Activated CD4-positive, alpha-beta T cell treated with anti-CD3 and anti-CD28 coated beads for 48 hours (primary cell): Measurements from ENCODE around the gene TST.

Experiments used
- DNase-seq: peaks from one replicate; pipeline ENCODE4 v3.0.0-alpha.2; 2020

TST gene

DNA sequence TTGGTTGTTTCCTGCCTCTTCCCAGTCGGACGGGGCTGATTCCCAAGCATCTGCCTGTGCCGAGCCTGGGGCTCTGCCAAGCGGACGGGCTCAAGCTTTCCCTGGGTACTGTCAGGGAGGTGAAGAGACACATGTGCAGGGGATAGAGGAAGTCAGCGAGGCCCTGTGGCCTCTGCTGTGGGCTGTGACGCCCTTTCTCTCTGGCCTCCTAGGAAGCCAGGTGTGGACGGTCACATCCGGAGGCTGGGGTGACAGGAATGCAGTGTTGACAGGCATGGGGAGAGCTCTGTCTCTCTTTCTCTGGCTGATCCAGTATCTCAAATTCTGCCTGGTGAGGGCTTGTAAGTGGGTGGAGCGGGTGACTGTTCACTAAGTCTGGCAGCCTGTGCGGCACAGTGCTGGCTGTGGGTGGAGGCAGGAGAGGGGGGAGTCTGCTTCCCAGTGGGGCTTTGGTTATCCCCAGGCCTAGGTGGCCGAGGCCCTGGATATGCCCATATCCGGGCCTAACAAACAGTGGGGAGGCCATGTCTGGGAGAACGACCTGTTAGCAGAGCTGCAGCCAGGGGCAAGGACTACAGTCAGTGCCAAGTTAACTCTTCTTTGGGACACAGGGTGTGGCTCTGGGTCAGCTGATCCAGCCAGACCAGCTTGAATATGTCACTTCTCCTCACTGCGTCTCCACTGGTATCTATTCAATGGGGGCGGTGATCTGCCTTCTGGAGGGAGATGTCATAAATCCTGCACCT is 34.2 kb upstream of the TST start:
- DNase-seq: no peak

DNA sequence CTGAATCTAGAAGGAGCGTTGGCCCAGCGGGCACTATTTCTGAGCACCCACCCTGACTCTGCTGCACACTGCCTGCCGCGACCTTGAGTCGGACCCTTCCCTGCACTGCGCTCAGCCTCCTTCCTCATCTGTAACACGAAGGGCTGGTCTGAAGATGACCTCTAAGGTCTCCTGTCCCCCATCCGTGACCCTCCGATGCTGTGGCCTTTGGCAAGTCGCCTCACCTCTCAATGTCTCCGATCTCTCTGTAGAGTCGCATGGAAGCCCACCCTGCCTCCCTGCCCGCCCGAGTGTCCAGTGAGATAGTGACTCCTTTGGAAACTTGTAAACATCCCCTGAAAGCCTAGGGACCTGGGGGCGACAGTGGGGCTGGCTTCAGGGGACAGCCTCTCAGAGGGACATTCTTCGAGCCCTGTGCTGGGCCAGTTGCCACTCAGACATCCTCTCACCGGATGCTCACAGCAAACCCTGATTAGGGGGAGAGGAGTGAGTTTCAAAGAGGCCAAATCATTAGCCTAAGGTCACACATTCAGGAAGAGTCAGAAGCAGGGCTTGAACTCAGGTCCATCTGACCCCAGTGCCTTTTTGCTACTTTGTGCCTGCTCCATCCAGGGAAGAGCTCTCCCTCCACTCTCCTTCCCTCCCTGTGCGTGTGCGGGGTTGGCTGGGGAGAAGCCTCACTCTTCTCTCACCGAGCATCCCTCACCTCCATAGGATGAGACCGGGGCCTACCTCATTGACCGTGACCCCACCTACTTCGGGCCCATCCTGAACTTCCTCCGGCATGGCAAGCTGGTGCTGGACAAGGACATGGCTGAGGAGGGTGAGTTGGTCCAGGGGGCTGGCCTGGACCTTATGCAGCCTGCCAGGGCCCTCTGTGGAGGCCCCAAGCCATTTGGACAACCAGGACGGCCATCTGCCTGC is 33.4 kb upstream of the TST start:
- DNase-seq: no peak

DNA sequence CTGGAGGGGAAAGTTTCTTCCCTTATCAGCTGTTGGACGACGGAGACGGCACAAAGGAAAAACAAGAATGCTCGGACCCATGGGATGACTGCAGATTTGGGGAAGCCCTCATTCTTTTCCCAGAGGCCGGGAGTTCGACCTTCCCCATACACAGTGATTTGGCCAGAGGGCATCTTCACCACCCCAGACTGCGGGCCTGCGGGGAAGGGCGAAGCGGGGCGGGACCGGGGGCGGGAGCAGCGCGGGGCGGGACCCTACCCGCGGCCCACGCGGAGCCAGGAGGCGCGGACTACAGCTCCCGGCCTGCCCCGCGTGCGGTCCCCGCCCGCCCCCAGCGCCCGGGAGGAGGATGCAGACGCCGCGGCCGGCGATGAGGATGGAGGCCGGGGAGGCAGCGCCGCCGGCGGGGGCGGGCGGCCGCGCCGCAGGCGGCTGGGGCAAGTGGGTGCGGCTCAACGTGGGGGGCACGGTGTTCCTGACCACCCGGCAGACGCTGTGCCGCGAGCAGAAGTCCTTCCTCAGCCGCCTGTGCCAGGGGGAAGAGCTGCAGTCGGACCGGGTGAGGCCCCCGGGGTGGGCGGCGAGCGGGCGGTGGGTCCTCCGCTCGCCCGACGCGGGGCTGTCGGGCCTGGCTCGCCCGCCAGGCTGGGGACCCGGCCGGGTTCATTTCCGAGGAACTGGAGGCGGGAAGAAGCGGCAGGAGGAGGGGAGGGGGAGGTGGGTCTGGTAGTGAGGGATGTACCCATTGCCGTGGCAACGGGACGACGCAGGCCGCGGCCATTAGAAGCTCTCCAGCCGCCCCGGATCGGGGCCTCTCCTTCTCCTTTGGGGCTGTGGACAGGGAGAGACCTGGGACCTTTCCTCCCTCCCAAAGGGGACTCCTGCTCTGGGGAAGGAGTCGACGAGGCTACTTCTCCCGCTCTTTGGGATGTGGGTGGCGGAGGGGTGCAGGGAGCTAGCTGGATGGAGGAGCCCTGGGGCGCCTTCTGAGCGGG is 32.4 kb upstream of the TST start, which contains the start of gene KCTD17:
KCTD17 (plus strand) TSS at position 352 of the 995 bp plus-strand sequence; CDS start at position 371, 19 bp downstream.
- DNase-seq: peak; percentile 85

DNA sequence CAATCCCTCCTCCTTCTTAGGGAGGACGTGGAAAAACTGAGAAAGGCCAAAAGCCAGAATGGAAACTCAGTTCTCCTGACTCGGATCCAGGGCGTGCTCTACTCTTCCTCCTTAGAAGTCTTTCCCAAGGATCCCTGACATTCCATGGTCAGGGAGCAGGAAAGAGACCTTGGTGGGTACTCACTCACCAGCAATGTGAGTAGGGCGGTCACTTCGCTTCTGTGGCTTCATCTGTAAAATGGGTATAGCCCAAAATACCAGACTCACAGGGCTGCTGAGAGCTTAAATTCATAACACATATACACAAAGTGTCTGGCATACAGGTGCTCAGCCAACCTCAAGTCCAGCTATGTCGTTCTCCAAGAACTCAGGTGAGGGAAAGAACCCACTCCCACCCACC is 31.7 kb upstream of the TST start:
- DNase-seq: no peak

DNA sequence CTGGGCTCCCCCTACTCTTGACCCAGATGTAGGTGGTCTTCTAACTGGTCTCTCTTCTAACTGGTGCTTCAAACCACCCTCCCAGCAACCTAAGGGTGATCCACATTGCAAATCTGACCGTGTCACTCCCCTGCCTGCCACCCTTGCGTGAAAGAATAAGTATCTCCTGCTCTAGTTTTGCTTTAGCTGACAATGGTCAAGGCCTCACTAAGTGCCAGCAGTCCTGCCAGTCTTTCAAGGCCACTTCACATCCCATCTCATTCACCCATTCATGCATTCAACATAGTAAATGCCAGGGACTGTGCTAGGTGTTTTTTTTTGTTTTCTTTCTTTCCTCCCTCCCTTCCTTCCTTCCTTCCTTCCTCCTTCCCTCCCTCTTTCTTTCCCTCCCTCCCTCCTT is 30.0 kb upstream of the TST start:
- DNase-seq: no peak

DNA sequence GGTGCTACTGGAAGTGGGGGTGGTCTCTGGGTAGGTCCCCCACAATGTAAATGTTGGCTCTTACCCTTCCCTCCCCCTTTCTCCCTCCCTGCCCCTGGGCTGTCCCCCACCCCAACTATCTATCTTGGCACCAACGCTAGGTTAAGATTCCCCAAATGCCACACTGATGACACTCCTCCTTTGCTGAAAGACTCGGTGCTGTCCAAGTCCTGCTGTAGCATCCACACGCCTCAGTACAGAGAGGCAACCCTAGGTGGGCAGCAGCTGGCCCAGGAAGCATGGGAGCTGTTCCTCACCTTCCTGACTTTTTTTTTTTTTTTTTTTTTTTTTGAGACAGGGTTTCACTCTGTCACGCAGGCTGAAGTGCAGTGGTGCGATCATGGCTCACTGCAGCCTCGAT is 28.9 kb upstream of the TST start:
- no peak for DNase-seq

DNA sequence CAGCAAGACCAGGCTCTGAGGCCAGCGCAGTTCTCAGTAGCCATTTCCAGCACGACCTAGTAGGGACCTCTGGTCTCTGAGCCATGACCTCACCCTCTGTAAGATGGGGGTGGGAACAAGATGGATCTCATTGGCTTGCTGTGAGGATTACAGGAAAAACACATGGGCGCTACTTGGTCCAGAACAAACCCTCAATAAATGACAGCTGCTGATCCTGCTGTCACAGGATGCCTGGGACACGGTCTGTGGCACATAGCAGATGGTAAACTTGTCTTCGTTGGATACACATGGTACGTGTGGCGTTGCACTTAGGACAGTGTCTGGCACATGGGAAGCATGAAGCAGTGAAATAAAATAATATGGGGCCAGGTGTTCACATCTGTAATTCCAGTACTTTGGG is 27.8 kb upstream of the TST start:
- no peak for DNase-seq

DNA sequence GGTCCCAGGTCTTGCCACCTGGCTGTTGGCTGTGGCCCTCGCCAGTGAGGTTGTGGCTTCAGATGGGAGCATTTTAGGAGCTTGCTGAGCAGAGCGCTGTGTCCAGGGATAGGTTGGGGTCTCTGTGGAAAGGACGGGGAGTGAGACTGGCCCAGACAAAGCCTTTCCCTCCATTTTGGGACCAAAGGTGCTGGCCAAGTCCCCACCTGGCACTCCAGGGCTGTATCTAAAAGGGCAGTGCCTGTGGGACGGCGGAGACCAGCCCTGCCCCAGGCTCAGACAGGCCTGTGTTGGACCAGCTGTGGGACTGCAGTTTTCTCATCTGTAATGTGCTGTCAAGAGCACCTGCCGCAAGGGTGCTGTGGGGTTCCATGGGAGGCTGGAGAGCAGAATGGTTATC is 27.3 kb upstream of the TST start:
- no peak for DNase-seq

DNA sequence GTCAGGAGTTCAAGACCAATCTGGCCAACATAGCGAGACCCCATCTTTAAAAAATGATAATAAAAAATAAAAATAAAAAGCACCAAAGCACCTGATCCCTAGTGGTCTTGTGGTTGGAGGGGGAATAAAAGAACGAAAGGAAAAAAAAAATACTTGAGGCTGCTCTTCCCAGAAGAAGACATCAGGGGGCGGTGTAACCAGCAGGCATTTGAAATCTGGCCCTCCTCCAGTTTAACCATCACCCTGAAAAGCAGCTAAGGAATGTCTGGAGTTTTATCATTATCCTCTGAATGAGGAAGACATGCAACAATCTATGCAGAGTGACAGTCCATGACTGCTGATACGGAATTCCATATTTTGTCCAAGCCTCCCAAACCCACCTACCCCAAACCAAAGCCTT is 26.7 kb upstream of the TST start:
- peak; percentile 28 for DNase-seq

DNA sequence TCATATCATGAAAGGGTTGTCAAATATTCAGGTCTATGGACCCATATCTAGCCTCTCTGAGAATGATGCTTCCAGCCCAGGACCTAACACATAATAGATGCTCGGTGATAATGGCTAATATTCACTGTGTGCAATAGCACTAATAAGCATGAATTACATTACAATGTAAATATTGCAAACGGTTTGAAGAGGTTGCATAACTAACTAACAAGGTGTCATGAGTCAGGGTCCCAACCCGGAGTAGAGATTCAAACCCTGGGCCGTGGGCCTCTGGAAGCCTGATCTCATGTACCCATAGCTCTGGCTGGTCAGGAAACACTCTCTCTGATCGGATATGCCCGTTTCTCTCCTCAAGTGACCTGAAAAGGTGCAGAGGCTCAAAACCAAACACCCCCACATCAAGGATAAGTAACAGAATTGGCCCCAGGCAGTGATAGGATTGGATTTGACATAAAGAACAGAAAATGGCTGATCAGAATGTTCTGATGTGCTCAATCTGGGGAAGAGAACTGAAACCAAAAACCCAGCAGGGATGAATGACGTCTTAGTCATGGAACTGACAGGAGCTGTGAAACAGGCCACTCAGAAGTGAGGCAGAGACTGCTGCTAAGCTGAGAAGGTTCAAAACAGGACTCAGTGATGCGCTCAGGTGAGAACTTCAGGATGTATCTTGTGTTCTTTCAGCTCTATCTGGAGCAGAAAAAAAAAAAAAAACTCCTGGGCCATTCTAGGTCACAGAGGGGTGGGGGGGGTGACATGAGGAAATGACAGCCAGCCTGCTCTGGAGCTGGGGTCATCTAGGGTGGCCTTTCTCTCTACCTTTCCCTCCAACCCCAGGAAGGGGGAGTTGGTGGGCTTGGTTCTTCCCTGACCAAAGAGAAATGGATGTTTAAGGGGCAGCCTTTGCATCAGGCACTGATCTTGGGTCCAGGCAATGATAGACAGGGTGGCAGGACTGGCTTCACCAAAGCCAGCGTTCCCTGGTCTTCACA is 25.7 kb upstream of the TST start:
- DNase-seq: peak; percentile 56

DNA sequence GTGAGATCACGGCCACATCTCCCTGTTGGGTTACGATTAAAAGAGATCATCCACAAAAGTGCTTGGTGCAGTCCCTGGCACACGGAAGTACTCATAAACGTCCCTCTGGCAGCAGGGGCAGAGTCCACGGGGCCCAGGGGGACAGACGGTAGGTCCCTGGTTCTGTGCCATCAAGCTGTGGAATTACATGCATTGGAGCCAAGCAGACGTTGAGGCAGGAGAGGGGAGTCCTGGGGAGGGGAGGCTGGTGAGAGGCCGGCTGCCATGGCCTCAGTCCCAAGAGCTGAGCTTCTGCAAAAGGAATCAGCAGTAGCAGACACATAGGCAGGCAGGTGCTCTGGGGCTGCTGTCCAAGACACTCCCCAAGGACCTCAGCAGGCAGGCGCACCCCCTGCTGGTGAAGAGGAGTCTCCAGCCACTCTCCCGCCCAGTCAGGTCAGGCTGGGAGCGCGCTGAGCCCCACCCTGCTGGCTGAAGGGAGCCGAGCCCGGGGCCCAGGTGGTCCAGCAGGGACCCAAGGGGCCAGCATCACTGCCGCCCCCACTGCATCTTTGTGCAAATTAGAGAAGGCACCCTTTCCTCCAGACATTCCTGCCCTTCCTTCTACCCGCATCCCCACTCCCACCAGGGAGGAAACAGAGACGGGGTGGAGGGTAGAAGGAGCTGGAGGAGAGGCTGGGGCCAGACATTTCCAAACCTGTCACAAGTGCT is 24.7 kb upstream of the TST start:
- peak; percentile 72 for DNase-seq

DNA sequence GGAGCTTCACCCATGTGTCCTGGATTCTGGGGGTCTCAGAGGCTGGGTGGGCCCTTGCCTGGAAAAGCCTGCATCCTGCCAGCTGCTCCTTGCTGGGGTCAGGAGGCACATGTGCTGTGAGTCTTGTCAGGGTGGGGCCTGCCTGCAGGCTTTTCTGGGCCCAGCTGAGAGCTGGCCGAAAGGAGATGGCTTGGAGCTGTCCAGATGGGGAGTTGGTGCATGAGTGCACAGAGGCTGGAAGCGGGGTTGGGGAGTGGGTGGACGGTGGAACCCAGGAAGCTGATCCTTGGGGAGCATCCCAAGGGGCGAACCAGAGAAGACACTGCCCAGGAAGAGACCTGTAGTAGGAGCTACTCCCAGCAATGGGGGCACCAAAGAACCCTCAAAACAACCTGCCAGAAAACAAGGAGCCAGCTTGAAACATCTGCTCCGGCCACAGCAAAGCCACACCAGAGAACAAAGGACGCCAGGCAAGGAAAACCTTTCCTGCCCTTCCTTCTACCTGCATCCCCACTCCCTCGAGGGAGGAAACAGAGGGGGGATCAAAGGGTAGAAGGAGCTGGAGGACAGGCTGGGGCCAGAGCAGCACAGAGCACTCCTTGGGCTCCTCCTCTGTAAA is 24.1 kb upstream of the TST start:
- no peak for DNase-seq

DNA sequence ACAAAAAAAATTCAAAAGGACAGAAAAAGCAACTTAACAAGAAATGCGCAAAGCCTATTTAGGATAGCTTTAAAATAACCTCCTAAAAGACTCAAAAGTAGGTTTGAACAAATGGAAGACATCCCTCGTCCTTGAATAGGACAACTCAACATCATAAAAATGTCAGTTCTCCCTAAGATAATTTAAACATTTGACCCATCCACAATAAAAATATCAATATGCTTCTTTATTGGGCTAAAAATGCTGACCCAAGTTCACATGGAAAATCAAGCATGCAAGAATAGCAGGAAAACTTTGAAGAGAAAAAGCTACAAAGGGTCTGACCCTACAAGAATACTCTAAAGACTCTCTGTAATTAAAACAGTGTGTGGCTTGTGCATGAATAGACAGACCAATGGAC is 20.2 kb upstream of the TST start:
- DNase-seq: no peak

DNA sequence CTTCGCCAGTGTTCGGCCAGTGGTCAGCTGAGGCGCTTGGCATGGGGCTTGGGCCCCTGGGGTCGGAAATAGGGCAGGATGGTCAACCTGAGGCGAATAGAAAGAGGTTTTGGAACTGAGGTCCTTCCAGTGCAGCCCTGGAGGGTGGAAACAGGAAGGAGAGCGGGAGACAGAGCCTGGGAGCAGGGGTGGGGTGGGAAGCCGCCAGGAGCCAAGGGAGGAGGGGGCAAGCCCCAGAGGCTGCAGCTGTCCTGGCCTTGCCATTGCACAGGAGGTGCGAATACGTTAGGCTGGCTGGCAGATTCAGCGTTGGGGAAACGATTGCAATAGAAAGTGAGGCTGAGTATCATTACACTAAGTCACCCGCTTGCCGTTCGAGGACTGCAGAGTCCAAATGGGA is 18.4 kb upstream of the TST start:
- DNase-seq: no peak

DNA sequence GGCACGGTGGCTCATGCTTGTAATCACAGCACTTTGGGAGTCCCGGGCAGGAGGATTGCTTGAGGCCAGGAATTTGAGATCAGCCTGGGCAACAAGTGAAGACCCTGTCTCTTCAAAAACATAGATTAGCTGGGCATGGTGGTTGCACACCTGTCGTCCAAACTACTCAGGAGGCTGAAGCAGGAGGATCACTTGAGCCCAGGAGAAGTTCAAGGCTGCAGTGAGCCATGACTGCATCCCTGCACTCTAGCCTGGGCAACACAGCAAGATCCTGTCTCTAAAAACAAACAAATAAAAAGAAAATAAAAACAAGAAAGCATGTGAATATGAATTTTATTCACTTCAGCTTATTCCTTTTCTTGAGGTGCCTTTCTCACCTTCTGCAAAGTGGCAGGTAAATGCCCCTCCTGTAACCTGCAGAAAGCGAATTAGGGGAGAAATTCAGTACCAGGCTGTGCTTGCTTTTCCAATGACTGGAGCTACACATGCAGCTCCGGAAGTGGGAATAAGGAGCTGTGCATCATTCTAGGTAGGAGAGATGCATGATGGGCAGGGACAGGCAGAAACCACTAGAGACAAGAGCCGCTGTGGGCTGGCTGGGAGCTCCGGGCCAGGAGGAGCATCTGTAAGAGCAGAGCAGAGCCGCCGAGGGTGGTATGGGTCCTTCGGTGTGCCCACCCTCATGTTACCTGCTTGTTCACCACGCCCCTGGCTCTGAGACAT is 17.6 kb upstream of the TST start:
- no peak for DNase-seq

DNA sequence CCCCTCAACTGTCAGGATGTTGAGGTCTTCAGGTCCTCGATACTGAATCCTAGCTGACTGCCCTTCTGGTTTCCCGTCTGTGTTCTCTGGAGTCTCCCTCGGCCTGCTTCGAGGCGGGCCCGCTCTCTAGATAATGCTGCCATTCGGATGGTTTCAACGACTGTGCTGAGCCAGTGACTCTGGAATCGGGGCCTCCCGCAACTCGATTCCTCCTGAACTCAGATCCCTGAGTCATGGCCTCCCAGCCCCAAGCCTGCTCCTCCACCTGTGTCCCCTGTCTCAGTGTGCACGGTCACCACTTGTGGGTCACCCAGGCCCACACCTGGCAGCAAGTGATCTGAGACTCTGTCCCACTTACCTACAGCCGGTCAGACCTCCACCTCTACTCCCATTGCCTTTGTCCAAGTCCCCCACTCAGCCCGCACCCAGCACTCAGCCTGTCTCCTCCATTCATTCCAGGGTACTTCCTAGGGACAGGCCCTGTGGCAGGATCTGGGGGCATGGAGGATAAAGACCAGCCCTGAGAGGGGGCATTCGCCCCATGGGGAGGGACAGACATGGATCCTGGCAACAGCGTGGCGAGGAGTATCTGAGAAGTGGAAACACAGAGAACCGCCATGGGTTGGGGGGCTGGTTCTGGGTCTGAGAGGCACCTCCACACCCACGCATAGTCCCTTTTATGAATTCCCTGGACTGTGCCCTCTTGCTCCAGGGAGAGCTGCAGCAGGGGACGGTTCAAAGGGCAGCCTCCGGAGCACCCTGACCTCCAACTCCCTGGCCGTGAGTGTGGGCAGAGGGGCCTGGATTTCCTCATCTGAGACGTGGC is 14.6 kb upstream of the TST start:
- no peak for DNase-seq

DNA sequence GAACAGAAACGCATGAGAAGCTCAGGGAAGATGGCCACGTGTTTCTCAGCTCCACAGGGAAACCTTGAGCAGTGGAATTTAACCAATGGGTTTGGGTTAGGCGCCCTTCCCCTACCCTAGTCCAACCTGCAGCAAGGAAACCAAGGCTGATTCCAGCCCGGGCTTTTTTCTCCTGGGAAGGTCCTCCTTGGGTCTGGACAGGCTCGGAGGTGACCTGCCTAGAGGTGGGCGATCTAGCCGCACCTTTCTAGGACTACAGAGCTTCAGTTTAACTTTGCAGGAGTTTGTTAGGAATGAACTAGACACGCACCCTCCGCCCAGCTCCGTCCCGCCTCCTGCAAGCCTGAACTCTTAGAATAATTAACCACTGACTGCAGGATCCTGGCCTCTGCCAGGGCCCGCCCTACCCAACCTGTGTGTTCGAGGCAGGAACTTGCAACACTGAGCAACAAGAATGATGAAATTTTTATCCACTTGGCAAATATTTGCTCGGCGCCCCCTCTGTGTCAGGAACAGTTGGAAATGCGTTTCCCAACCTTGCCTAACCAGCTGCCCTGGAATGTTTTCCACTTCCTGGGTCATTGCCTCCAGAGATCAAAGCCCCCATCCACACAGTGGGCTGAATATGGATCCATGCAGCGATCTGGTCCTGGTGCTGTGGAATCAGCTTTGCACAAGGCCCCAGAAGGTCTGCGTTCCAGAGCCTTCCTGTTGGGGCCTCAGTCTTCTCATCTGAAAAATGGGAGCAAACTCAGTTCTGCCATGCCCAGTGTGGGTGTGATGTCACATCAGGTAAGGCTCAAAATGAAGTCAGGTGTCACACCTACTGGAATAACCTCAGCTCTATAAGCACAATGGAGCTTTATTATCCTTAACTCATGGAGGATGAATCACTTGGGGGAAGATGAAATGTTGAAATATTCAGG is 13.6 kb upstream of the TST start:
- DNase-seq: no peak

DNA sequence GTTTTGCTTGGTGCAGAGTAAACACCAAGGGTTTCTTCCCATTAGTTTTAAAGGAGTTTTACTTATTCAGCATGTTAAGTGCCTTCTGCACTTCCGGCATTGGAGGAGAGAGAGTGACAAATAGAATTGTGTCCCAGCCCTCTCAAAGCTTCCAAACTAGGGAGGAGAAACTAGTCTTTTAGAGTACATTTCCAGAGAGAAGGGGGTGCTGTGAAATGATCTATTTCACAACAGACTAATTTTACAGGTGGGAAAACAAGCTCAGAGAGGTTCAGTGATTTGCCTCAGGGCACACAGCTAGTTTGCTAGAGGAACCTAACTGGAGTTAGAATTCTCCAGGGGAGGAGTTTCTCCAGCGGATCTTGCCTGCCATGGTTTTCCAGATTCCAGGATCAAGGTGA is 12.9 kb upstream of the TST start:
- no peak for DNase-seq
